IMR-90 (cell line): ENCODE measurements around the gene TGFBR1. TPM values are rescaled to one million over a fixed set of nuclear protein-coding genes. Genes with fewer than 3 reads are reported as not detected.
A peak's percentile ranks its signal among the peaks of the same experiment; 100 is the strongest.

Experiments used
- ATAC-seq: fragments of 200-7000 bp; cut with Tn5 transposase; 2 replicates; pipeline ENCODE4 v1.9.1; 2020; ENCODE audit warnings: low read depth, mild to moderate bottlenecking, moderate library complexity
- BruUV-seq: library from RNA; stranded (reverse); fragments of 400-500 nt; replicated peaks from 2 replicates; lab custom pipeline; 2021; lab: Mats Ljungman, UMichigan
- CTCF ChIA-PET: fragments of 300-600 bp; formaldehyde crosslinking; extraction: SDS; loops from one replicate; lab custom pipeline; 2021; ENCODE audit warnings: antibody characterized with exemption; lab: Yijun Ruan, JAX
- POLR2A ChIA-PET: fragments of 300-600 bp; sonication (Branson Sonifier 250); formaldehyde crosslinking; loops from one replicate; lab custom pipeline; 2022; ENCODE audit warnings: antibody characterized with exemption; ENCODE audit not compliant: unreplicated experiment; lab: Charles Lee
- DNase-seq: peaks from one replicate; pipeline ENCODE4 v3.0.0; 2013
- H2AFZ ChIP-seq: replicated peaks from 2 replicates; pipeline ENCODE3; 2013; ENCODE audit warnings: low read length, mild to moderate bottlenecking; ENCODE audit not compliant: poor library complexity
- H2AK5ac ChIP-seq: 2 replicates; pipeline ENCODE4 v1.6.1; 2013; ENCODE audit warnings: low read depth, low read length, inconsistent platforms
- H2AK9ac ChIP-seq: replicated peaks from 2 replicates; pipeline ENCODE3; 2013; ENCODE audit warnings: mild to moderate bottlenecking, low read depth, low read length, moderate library complexity; ENCODE audit not compliant: poor library complexity
- H2BK120ac ChIP-seq: 2 replicates; pipeline ENCODE4 v1.6.1; 2013; ENCODE audit warnings: low read depth, low read length, inconsistent platforms
- H2BK15ac ChIP-seq: 3 replicates; pipeline ENCODE4 v1.6.1; 2013; ENCODE audit warnings: low read depth, low read length, inconsistent platforms
- H2BK20ac ChIP-seq: 2 replicates; pipeline ENCODE4 v1.6.1; 2013; ENCODE audit warnings: low read depth, mild to moderate bottlenecking, inconsistent platforms, low read length, moderate library complexity
- H2BK5ac ChIP-seq: 2 replicates; pipeline ENCODE4 v1.6.1; 2013; ENCODE audit warnings: mild to moderate bottlenecking, low read depth, low read length, inconsistent platforms; ENCODE audit not compliant: poor library complexity, severe bottlenecking
- H3K14ac ChIP-seq: replicated peaks from 2 replicates; pipeline ENCODE4 v1.6.1; 2013; ENCODE audit warnings: low read depth, low read length, inconsistent platforms
- H3K18ac ChIP-seq: 2 replicates; pipeline ENCODE4 v1.6.1; 2013; ENCODE audit warnings: low read depth, low read length, control low read depth
- H3K23ac ChIP-seq: 2 replicates; pipeline ENCODE4 v1.6.1; 2013; ENCODE audit warnings: low read depth, low read length, inconsistent platforms
- H3K27ac ChIP-seq: 2 replicates; pipeline ENCODE4 v1.5.1; 2013; ENCODE audit warnings: mild to moderate bottlenecking, control low read depth, low read length; ENCODE audit not compliant: insufficient read depth
- H3K27me3 ChIP-seq: 2 replicates; pipeline ENCODE4 v1.6.1; 2013; ENCODE audit warnings: low read length; ENCODE audit not compliant: control insufficient read depth, insufficient read depth
- H3K36me3 ChIP-seq: 2 replicates; pipeline ENCODE4 v1.6.1; 2013; ENCODE audit warnings: low read length, mixed read lengths; ENCODE audit not compliant: control insufficient read depth, insufficient read depth
- H3K4ac ChIP-seq: 2 replicates; pipeline ENCODE4 v1.6.1; 2013; ENCODE audit warnings: low read depth, low read length, inconsistent platforms
- H3K4me1 ChIP-seq: 2 replicates; pipeline ENCODE4 v1.6.1; 2013; ENCODE audit warnings: low read length, mixed read lengths; ENCODE audit not compliant: control insufficient read depth, insufficient read depth
- H3K4me2 ChIP-seq: 2 replicates; pipeline ENCODE4 v1.6.1; 2013; ENCODE audit warnings: low read depth, mild to moderate bottlenecking, control low read depth, low read length, moderate library complexity
- H3K4me3 ChIP-seq: 2 replicates; pipeline ENCODE4 v1.5.1; 2013; ENCODE audit warnings: low read depth, mild to moderate bottlenecking, control low read depth, low read length, moderate library complexity; ENCODE audit not compliant: insufficient read depth
- H3K56ac ChIP-seq: 2 replicates; pipeline ENCODE4 v1.6.1; 2013; ENCODE audit warnings: low read length, inconsistent platforms; ENCODE audit not compliant: insufficient read depth; ENCODE audit errors: extremely low read depth
- H3K79me1 ChIP-seq, 2 experiments: 2 replicates each; pipeline ENCODE4 v1.6.1; 2013; ENCODE audit warnings: low read length in 2 of 2, inconsistent platforms in 1 of 2, low read depth in 1 of 2
- H3K9ac ChIP-seq: 2 replicates; pipeline ENCODE4 v1.6.1; 2013; ENCODE audit warnings: low read depth, low read length, control low read depth
- H3K9me1 ChIP-seq: 2 replicates; pipeline ENCODE4 v1.6.1; 2013; ENCODE audit warnings: low read length, inconsistent platforms; ENCODE audit not compliant: insufficient read depth
- H3K9me3 ChIP-seq: 2 replicates; pipeline ENCODE4 v1.6.1; 2013; ENCODE audit warnings: low read length; ENCODE audit not compliant: control insufficient read depth, insufficient read depth
- H4K20me1 ChIP-seq: 2 replicates; pipeline ENCODE4 v1.6.1; 2013; ENCODE audit warnings: low read length, inconsistent platforms; ENCODE audit not compliant: insufficient read depth
- H4K5ac ChIP-seq: 2 replicates; pipeline ENCODE4 v1.6.1; 2013; ENCODE audit warnings: mild to moderate bottlenecking, low read depth, low read length, control low read depth
- H4K8ac ChIP-seq, 2 experiments: 2 replicates each; pipeline ENCODE4 v1.6.1; 2013; ENCODE audit warnings: low read depth in 2 of 2, low read length in 2 of 2, control low read depth in 1 of 2, inconsistent platforms in 1 of 2
- H4K91ac ChIP-seq: 2 replicates; pipeline ENCODE4 v1.6.1; 2013; ENCODE audit warnings: low read depth, low read length, inconsistent platforms; ENCODE audit not compliant: insufficient read depth
- BHLHE40 ChIP-seq: fragments of 150-350 bp; IDR thresholded peaks from 2 replicates; pipeline ENCODE4 v1.6.1; 2016; ENCODE audit warnings: mild to moderate bottlenecking, low read depth, low read length
- CEBPB ChIP-seq: IDR thresholded peaks from 2 replicates; pipeline ENCODE4 v1.6.1; 2012; ENCODE audit warnings: low read depth, low read length, improper control_type of control experiment
- CHD1 ChIP-seq: IDR thresholded peaks from 2 replicates; pipeline ENCODE4 v1.6.1; 2012; ENCODE audit warnings: low read depth, low read length, improper control_type of control experiment
- CTCF ChIP-seq: conservative IDR thresholded peaks from 2 replicates; pipeline ENCODE4 v1.5.1; 2012; ENCODE audit warnings: mild to moderate bottlenecking, low read depth, low read length, improper control_type of control experiment
- FOS ChIP-seq: fragments of 150-350 bp; IDR thresholded peaks from 2 replicates; pipeline ENCODE4 v1.6.1; 2016; ENCODE audit warnings: low read depth, low read length
- MAFK ChIP-seq: IDR thresholded peaks from 2 replicates; pipeline ENCODE4 v1.6.1; 2012; ENCODE audit warnings: low read depth, low read length, improper control_type of control experiment
- MAZ ChIP-seq: IDR thresholded peaks from 2 replicates; pipeline ENCODE4 v1.6.1; 2012; ENCODE audit warnings: low read depth, mild to moderate bottlenecking, low read length, improper control_type of control experiment, moderate library complexity, borderline replicate concordance
- MXI1 ChIP-seq: IDR thresholded peaks from 2 replicates; pipeline ENCODE4 v1.6.1; 2012; ENCODE audit warnings: low read depth, mild to moderate bottlenecking, low read length, moderate library complexity, borderline replicate concordance
- NFE2L2 ChIP-seq: fragments of 150-350 bp; IDR thresholded peaks from 2 replicates; pipeline ENCODE4 v1.6.1; 2016; ENCODE audit warnings: low read depth, mild to moderate bottlenecking, low read length
- POLR2A ChIP-seq: IDR thresholded peaks from 2 replicates; pipeline ENCODE4 v1.6.1; 2012; ENCODE audit warnings: mild to moderate bottlenecking, low read depth, low read length
- RAD21 ChIP-seq: IDR thresholded peaks from 2 replicates; pipeline ENCODE4 v1.6.1; 2012; ENCODE audit warnings: low read length, improper control_type of control experiment
- RCOR1 ChIP-seq: IDR thresholded peaks from 2 replicates; pipeline ENCODE4 v1.6.1; 2012; ENCODE audit warnings: mild to moderate bottlenecking, low read length, improper control_type of control experiment; ENCODE audit not compliant: insufficient replicate concordance
- RFX5 ChIP-seq: IDR thresholded peaks from 2 replicates; pipeline ENCODE4 v1.8.0; 2012; ENCODE audit warnings: low read depth, mild to moderate bottlenecking, low read length, moderate library complexity
- SMC3 ChIP-seq: fragments of 150-350 bp; IDR thresholded peaks from 2 replicates; pipeline ENCODE4 v1.6.1; 2016; ENCODE audit warnings: low read depth, mild to moderate bottlenecking, antibody characterized with exemption, low read length, moderate library complexity
- USF2 ChIP-seq: fragments of 150-350 bp; IDR thresholded peaks from 2 replicates; pipeline ENCODE4 v1.6.1; 2017; ENCODE audit warnings: mild to moderate bottlenecking, antibody characterized with exemption, low read length, low read depth
- WGBS, 2 experiments: methylation state at CpG; one replicate each; pipeline versions ENCODE4 v1.1.5 to v1.1.7; 2013; ENCODE audit warnings: missing lambda C conversion rate in 2 of 2; ENCODE audit not compliant: insufficient read length in 1 of 2; ENCODE audit errors: extremely low coverage in 2 of 2; 5-methylcytosine and 5-hydroxymethylcytosine counted together
- dilution Hi-C: fragments of 300-500 bp; cut with HindIII; formaldehyde crosslinking; loops from one replicate; pipeline ENCODE4 v1.14.3; 2018; ENCODE audit warnings: low sequenced_read_pairs; ENCODE audit not compliant: unreplicated experiment
- in situ Hi-C: fragments of 300-500 bp; cut with MboI; formaldehyde crosslinking; loops from 3 replicates; pipeline ENCODE4 v1.14.3; 2019; ENCODE audit warnings: low sequenced_read_pairs, inconsistent platforms, mixed read lengths
- intact Hi-C: fragments of 100-400 bp; cut with micrococcal nuclease; formaldehyde crosslinking; loops from 2 replicates; pipeline ENCODE4 v1.10.0; 2022
- polyA plus RNA-seq, 3 experiments: library from polyadenylated mRNA; depleted of rRNA; stranded (reverse); fragments of >200 nt; gene quantifications; 2 replicates each; pipeline ENCODE4 v1.2.3, GENCODE V29; 2012; ENCODE audit warnings: low replicate concordance in 1 of 3
- total RNA-seq: library from RNA; depleted of rRNA; stranded (reverse); fragments of >200 nt; gene quantifications from 2 replicates; pipeline ENCODE4 v1.2.3, GENCODE V29; 2012
- TF ChIP-seq, protein P1 (sequence below): fragments of 150-350 bp; IDR thresholded peaks from 2 replicates; pipeline ENCODE4 v1.6.1; 2016; ENCODE audit warnings: low read depth, mild to moderate bottlenecking, low read length, moderate library complexity, borderline replicate concordance

Gene TGFBR1
- total and polyA plus RNA-seq, 2 of the 4 experiments (the other 2 are of a cell fraction), result 15.1 to 75.3 TPM

GRCh38 chr9:99106044-99106375 is 1.1 kb downstream of the TGFBR1 start:
- H3K4me3 ChIP-seq, result peak overlapping the region; percentile 67
- ChIA-PET POLR2A (no interaction called here), CTCF (interaction anchor here (1.7 kb wide), 1 partner anchor 34 kb away, joined by 4 read pairs; no protein-coding TSS in a partner anchor)
- no TSS peak for BruUV-seq
- H3K27ac ChIP-seq, result peak overlapping the region; percentile 87
- peaks cover 5% of the 10 kb centered on the region for H3K9me1 ChIP-seq
- peak overlapping the region; percentile 67 for H3K56ac ChIP-seq
- no peak overlapping the region for H2BK15ac ChIP-seq
- peak overlapping the region; percentile 26 for H3K18ac ChIP-seq
- peak overlapping the region; percentile 13; the same call in 1 of the 2 replicates for H4K5ac ChIP-seq
- peaks cover 6 to 45% of the 10 kb centered on the region in 2 experiments for H3K79me1 ChIP-seq
- peak overlapping the region; percentile 83 for H3K9ac ChIP-seq
- no peak overlapping the region for H4K91ac ChIP-seq
- no peaks in the 10 kb centered on the region for H3K9me3 ChIP-seq
- DNase-seq (no peak), ATAC-seq (no peak)
- peak overlapping the region; percentile 94 for H3K4me2 ChIP-seq
- no peaks in the 10 kb centered on the region for H3K27me3 ChIP-seq
- H2BK20ac ChIP-seq, result no peak overlapping the region
- 0% methylated on average over 4 of the region's 9 CpGs; no CpG with 5 or more reads in 1 of the 2 experiments for WGBS, 2 experiments
- H3K4ac ChIP-seq, result peak overlapping the region; percentile 83; the same call in 1 of the 2 replicates
- H2AK5ac ChIP-seq, result no peak overlapping the region
- TF ChIP-seq CEBPB (no peak), RCOR1 (no peak), RFX5 (no peak), MAFK (no peak), BHLHE40 (no peak), SMC3 (no peak), CHD1 (no peak), CTCF (no peak), FOS (no peak), MXI1 (no peak), USF2 (no peak), NFE2L2 (no peak), MAZ (no peak), RAD21 (no peak), POLR2A (no peak)
- TF ChIP-seq, protein P1, sequence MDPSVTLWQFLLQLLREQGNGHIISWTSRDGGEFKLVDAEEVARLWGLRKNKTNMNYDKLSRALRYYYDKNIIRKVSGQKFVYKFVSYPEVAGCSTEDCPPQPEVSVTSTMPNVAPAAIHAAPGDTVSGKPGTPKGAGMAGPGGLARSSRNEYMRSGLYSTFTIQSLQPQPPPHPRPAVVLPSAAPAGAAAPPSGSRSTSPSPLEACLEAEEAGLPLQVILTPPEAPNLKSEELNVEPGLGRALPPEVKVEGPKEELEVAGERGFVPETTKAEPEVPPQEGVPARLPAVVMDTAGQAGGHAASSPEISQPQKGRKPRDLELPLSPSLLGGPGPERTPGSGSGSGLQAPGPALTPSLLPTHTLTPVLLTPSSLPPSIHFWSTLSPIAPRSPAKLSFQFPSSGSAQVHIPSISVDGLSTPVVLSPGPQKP, result no peak
- in situ Hi-C loops (no loop called here), dilution Hi-C loops (no loop called here), intact Hi-C loops (loop anchor here (2.0 to 5.0 kb wide), 2 partner anchors 89 to 105 kb away; no protein-coding TSS in a partner anchor)
- peak overlapping the region; percentile 47 for H3K23ac ChIP-seq
- H4K8ac ChIP-seq, result 0 out of 4 replicates have a peak overlapping the region, but pooled peaks of 1 of the 2 experiments have one; percentile 56
- peak overlapping the region; percentile 86 for H2BK5ac ChIP-seq
- peaks cover 14% of the 10 kb centered on the region for H3K4me1 ChIP-seq
- peak overlapping the region; percentile 7; the same call in 1 of the 2 replicates for H2BK120ac ChIP-seq
- no peaks in the 10 kb centered on the region; the same call in 1 of the 2 replicates for H3K36me3 ChIP-seq
- peak overlapping the region; percentile 75; the same call in 1 of the 2 replicates for H3K14ac ChIP-seq
- H4K20me1 ChIP-seq, result peaks cover 49% of the 10 kb centered on the region
- H2AK9ac ChIP-seq, result no peak overlapping the region
- peak overlapping the region; percentile 91 for H2AFZ ChIP-seq
